GM23338 (cell line): ENCODE measurements around the gene TMEM200A. TPM values are rescaled to one million over a fixed set of nuclear protein-coding genes. Genes with fewer than 3 reads are reported as not detected.

ENCODE experiments used
- ATAC-seq: fragments of 200-7000 bp; cut with Tn5 transposase; 3 replicates; pipeline ENCODE4 v1.9.1; 2020
- DNase-seq: peaks from one replicate; pipeline ENCODE4 v3.0.0-alpha.2; 2015; ENCODE audit warnings: low spot score
- H2AFZ ChIP-seq: fragments of 200-600 bp; sonication (generic); 2 replicates; pipeline ENCODE4 v1.8.0; 2016; ENCODE audit warnings: antibody characterized with exemption, mild to moderate bottlenecking, moderate library complexity
- H3F3A ChIP-seq: fragments of 200-600 bp; sonication (generic); replicated peaks from 2 replicates; pipeline ENCODE4 v1.8.0; 2017; ENCODE audit warnings: antibody characterized with exemption, mixed run types, low read depth
- H3K27ac ChIP-seq: fragments of 200-600 bp; sonication (generic); 2 replicates; pipeline ENCODE4 v1.6.1; 2016; ENCODE audit warnings: low read depth
- H3K27me3 ChIP-seq: fragments of 200-600 bp; sonication (generic); 2 replicates; pipeline ENCODE4 v1.8.0; 2016; ENCODE audit warnings: mild to moderate bottlenecking, mixed run types, moderate library complexity; ENCODE audit not compliant: insufficient read depth
- H3K36me3 ChIP-seq: fragments of 200-600 bp; sonication (generic); 2 replicates; pipeline ENCODE4 v1.8.0; 2016; ENCODE audit warnings: mild to moderate bottlenecking; ENCODE audit not compliant: insufficient read depth
- H3K4me1 ChIP-seq: fragments of 200-600 bp; sonication (generic); 2 replicates; pipeline ENCODE4 v1.8.0; 2016; ENCODE audit warnings: mild to moderate bottlenecking, moderate library complexity; ENCODE audit not compliant: insufficient read depth
- H3K4me2 ChIP-seq: fragments of 200-600 bp; sonication (generic); 2 replicates; pipeline ENCODE4 v1.7.1; 2017; ENCODE audit warnings: mixed run types
- H3K4me3 ChIP-seq: fragments of 200-600 bp; sonication (generic); 2 replicates; pipeline ENCODE4 v1.6.1; 2016; ENCODE audit warnings: mixed run types
- H3K79me2 ChIP-seq: fragments of 200-600 bp; sonication (generic); replicated peaks from 2 replicates; pipeline ENCODE4 v1.8.0; 2017; ENCODE audit warnings: mild to moderate bottlenecking; ENCODE audit not compliant: insufficient read depth
- H3K9me2 ChIP-seq: fragments of 200-600 bp; sonication (generic); 2 replicates; pipeline ENCODE4 v1.8.0; 2017; ENCODE audit not compliant: insufficient read depth
- H4K20me1 ChIP-seq: fragments of 200-600 bp; sonication (generic); replicated peaks from 2 replicates; pipeline ENCODE4 v1.8.0; 2017; ENCODE audit warnings: mild to moderate bottlenecking; ENCODE audit not compliant: insufficient read depth
- H3K27ac Mint-ChIP-seq: 2 replicates; pipeline ENCODE4 v1.8.0; 2020; ENCODE audit warnings: inconsistent platforms, mild to moderate bottlenecking, moderate library complexity, mixed read lengths
- H3K27me3 Mint-ChIP-seq: 3 replicates; pipeline ENCODE4 v1.8.0; 2022; ENCODE audit warnings: low read depth, mild to moderate bottlenecking, moderate library complexity, mixed read lengths, inconsistent platforms; ENCODE audit not compliant: insufficient read depth, poor library complexity
- H3K36me3 Mint-ChIP-seq: 3 replicates; pipeline ENCODE4 v1.8.0; 2021; ENCODE audit warnings: low read depth, mild to moderate bottlenecking, inconsistent platforms, moderate library complexity, mixed read lengths
- H3K4me1 Mint-ChIP-seq: 3 replicates; pipeline ENCODE4 v1.8.0; 2020; ENCODE audit warnings: mild to moderate bottlenecking, inconsistent platforms, mixed read lengths
- H3K4me3 Mint-ChIP-seq: 3 replicates; pipeline ENCODE4 v1.8.0; 2021; ENCODE audit warnings: moderate library complexity, mild to moderate bottlenecking, inconsistent platforms, mixed read lengths
- H3K9me3 Mint-ChIP-seq: 3 replicates; pipeline ENCODE4 v1.8.0; 2020; ENCODE audit warnings: moderate library complexity, mild to moderate bottlenecking, inconsistent platforms, mixed read lengths
- CREB1 ChIP-seq: fragments of 250-450 bp; sonication (Bioruptor Pico); IDR thresholded peaks from 2 replicates; pipeline ENCODE4 v1.5.0; 2020; ENCODE audit warnings: low read depth, mild to moderate bottlenecking, moderate library complexity
- EZH2 ChIP-seq: fragments of 200-600 bp; sonication (generic); IDR thresholded peaks from one replicate; pipeline ENCODE4 v1.8.0; 2017; ENCODE audit warnings: antibody characterized with exemption, mild to moderate bottlenecking, low read depth; ENCODE audit not compliant: unreplicated experiment
- EZH2phosphoT487 ChIP-seq: fragments of 200-600 bp; sonication (generic); IDR thresholded peaks from one replicate; pipeline ENCODE4 v1.8.1; 2018; ENCODE audit warnings: antibody characterized with exemption; ENCODE audit not compliant: unreplicated experiment
- JUNB ChIP-seq: IDR thresholded peaks from one replicate; pipeline ENCODE4 v1.6.1; 2016; ENCODE audit warnings: antibody characterized with exemption; ENCODE audit not compliant: unreplicated experiment
- NANOG ChIP-seq: IDR thresholded peaks from 2 replicates; pipeline ENCODE4 v1.6.1; 2016; ENCODE audit warnings: antibody characterized with exemption, borderline replicate concordance
- POLR2AphosphoS5 ChIP-seq: IDR thresholded peaks from 2 replicates; pipeline ENCODE4 v1.6.1; 2016; ENCODE audit warnings: antibody characterized with exemption, low read depth
- STAT1 ChIP-seq: IDR thresholded peaks from one replicate; pipeline ENCODE4 v1.6.1; 2016; ENCODE audit warnings: antibody characterized with exemption; ENCODE audit not compliant: unreplicated experiment
- ZNF114 ChIP-seq: fragments of 250-450 bp; sonication (Bioruptor Pico); IDR thresholded peaks from 2 replicates; pipeline ENCODE4 v1.5.0; 2020; ENCODE audit warnings: mild to moderate bottlenecking, moderate library complexity
- ZNF331 ChIP-seq: fragments of 250-450 bp; sonication (Bioruptor Pico); IDR thresholded peaks from 2 replicates; pipeline ENCODE4 v1.5.0; 2020; ENCODE audit warnings: low read depth, mild to moderate bottlenecking, moderate library complexity
- polyA plus RNA-seq: library from polyadenylated mRNA; unstranded; fragments of >200 nt; fragmentation: Nextera tagmentation; extraction: Ambion mirVana; gene quantifications from 2 replicates; pipeline ENCODE4 v1.2.1, GENCODE V29; 2016
- total RNA-seq: library from RNA; depleted of rRNA; stranded (reverse); fragments of >200 nt; shearing (Covaris generic); gene quantifications from 2 replicates; pipeline ENCODE4 v1.2.3, GENCODE V29; 2014
- TF ChIP-seq, protein P1 (sequence below): fragments of 250-450 bp; sonication (Bioruptor Pico); IDR thresholded peaks from 2 replicates; pipeline ENCODE4 v1.5.0; 2020; ENCODE audit warnings: mild to moderate bottlenecking, moderate library complexity
- TF ChIP-seq, protein P2 (sequence below): IDR thresholded peaks from 2 replicates; pipeline ENCODE4 v1.6.1; 2016; ENCODE audit warnings: antibody characterized with exemption
- TF ChIP-seq, protein P3 (sequence below), 2 experiments: fragments of 200-600 bp in 1 of 2; sonication (generic) in 1 of 2; conservative IDR thresholded peaks; 2 replicates each; pipeline versions ENCODE4 v1.5.1 to v1.6.1; 2016 to 2017; ENCODE audit warnings: antibody characterized with exemption in 2 of 2, low read depth in 2 of 2, mild to moderate bottlenecking in 2 of 2, moderate library complexity in 1 of 2
- TF ChIP-seq, protein P4 (sequence below): IDR thresholded peaks from one replicate; pipeline ENCODE4 v1.6.1; 2018; ENCODE audit warnings: antibody characterized with exemption; ENCODE audit not compliant: unreplicated experiment

The TMEM200A gene
- total and polyA plus RNA-seq, 2 experiments from 2014 or later = 7.1 to 22.7 TPM

DNA sequence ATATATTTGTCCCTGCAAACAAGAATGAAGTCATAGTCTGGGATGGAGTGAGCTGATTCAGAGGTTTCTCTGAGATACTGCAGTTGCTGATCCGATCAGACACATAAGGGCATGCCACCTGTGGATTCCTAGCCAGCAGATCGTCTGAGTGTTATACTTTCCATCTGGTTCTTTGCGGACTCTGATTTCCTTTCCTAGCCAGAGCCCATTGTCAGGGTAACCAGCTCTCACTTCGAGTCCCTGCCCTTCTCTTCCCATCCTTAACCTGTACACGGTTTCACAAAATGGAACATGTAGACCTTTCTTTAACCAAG is 100.9 kb downstream of the TMEM200A start:
- Mint-ChIP-seq H3K27ac (no peak overlapping the region), H3K4me1 (peaks cover 11% of the 10 kb centered on the region), H3K36me3 (no peaks in the 10 kb centered on the region), H3K9me3 (no peaks in the 10 kb centered on the region), H3K27me3 (peaks cover 2% of the 10 kb centered on the region), H3K4me3 (no peak overlapping the region)
- TF ChIP-seq, protein P1, sequence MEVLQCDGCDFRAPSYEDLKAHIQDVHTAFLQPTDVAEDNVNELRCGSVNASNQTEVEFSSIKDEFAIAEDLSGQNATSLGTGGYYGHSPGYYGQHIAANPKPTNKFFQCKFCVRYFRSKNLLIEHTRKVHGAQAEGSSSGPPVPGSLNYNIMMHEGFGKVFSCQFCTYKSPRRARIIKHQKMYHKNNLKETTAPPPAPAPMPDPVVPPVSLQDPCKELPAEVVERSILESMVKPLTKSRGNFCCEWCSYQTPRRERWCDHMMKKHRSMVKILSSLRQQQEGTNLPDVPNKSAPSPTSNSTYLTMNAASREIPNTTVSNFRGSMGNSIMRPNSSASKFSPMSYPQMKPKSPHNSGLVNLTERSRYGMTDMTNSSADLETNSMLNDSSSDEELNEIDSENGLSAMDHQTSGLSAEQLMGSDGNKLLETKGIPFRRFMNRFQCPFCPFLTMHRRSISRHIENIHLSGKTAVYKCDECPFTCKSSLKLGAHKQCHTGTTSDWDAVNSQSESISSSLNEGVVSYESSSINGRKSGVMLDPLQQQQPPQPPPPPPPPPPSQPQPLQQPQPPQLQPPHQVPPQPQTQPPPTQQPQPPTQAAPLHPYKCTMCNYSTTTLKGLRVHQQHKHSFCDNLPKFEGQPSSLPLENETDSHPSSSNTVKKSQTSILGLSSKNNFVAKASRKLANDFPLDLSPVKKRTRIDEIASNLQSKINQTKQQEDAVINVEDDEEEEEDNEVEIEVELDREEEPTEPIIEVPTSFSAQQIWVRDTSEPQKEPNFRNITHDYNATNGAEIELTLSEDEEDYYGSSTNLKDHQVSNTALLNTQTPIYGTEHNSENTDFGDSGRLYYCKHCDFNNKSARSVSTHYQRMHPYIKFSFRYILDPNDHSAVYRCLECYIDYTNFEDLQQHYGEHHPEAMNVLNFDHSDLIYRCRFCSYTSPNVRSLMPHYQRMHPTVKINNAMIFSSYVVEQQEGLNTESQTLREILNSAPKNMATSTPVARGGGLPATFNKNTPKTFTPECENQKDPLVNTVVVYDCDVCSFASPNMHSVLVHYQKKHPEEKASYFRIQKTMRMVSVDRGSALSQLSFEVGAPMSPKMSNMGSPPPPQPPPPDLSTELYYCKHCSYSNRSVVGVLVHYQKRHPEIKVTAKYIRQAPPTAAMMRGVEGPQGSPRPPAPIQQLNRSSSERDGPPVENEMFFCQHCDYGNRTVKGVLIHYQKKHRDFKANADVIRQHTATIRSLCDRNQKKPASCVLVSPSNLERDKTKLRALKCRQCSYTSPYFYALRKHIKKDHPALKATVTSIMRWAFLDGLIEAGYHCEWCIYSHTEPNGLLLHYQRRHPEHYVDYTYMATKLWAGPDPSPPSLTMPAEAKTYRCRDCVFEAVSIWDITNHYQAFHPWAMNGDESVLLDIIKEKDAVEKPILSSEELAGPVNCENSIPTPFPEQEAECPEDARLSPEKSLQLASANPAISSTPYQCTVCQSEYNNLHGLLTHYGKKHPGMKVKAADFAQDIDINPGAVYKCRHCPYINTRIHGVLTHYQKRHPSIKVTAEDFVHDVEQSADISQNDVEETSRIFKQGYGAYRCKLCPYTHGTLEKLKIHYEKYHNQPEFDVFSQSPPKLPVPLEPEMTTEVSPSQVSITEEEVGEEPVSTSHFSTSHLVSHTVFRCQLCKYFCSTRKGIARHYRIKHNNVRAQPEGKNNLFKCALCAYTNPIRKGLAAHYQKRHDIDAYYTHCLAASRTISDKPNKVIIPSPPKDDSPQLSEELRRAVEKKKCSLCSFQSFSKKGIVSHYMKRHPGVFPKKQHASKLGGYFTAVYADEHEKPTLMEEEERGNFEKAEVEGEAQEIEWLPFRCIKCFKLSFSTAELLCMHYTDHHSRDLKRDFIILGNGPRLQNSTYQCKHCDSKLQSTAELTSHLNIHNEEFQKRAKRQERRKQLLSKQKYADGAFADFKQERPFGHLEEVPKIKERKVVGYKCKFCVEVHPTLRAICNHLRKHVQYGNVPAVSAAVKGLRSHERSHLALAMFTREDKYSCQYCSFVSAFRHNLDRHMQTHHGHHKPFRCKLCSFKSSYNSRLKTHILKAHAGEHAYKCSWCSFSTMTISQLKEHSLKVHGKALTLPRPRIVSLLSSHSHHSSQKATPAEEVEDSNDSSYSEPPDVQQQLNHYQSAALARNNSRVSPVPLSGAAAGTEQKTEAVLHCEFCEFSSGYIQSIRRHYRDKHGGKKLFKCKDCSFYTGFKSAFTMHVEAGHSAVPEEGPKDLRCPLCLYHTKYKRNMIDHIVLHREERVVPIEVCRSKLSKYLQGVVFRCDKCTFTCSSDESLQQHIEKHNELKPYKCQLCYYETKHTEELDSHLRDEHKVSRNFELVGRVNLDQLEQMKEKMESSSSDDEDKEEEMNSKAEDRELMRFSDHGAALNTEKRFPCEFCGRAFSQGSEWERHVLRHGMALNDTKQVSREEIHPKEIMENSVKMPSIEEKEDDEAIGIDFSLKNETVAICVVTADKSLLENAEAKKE (CRISPR knock-in tag) = no peak
- no peak for TF ChIP-seq EZH2
- TF ChIP-seq JUNB = no peak
- no peak for TF ChIP-seq ZNF331
- no peak for TF ChIP-seq NANOG
- TF ChIP-seq, protein P2, sequence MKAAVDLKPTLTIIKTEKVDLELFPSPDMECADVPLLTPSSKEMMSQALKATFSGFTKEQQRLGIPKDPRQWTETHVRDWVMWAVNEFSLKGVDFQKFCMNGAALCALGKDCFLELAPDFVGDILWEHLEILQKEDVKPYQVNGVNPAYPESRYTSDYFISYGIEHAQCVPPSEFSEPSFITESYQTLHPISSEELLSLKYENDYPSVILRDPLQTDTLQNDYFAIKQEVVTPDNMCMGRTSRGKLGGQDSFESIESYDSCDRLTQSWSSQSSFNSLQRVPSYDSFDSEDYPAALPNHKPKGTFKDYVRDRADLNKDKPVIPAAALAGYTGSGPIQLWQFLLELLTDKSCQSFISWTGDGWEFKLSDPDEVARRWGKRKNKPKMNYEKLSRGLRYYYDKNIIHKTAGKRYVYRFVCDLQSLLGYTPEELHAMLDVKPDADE = no peak
- TF ChIP-seq EZH2phosphoT487 = no peak
- no peak for TF ChIP-seq STAT1
- TF ChIP-seq ZNF114 (CRISPR knock-in tag) = no peak
- TF ChIP-seq, protein P3, sequence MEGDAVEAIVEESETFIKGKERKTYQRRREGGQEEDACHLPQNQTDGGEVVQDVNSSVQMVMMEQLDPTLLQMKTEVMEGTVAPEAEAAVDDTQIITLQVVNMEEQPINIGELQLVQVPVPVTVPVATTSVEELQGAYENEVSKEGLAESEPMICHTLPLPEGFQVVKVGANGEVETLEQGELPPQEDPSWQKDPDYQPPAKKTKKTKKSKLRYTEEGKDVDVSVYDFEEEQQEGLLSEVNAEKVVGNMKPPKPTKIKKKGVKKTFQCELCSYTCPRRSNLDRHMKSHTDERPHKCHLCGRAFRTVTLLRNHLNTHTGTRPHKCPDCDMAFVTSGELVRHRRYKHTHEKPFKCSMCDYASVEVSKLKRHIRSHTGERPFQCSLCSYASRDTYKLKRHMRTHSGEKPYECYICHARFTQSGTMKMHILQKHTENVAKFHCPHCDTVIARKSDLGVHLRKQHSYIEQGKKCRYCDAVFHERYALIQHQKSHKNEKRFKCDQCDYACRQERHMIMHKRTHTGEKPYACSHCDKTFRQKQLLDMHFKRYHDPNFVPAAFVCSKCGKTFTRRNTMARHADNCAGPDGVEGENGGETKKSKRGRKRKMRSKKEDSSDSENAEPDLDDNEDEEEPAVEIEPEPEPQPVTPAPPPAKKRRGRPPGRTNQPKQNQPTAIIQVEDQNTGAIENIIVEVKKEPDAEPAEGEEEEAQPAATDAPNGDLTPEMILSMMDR (conservative IDR thresholded peaks at IDR 0.05; ENCODE audit: low read depth in 2 of 2) = no peak
- TF ChIP-seq, protein P4, sequence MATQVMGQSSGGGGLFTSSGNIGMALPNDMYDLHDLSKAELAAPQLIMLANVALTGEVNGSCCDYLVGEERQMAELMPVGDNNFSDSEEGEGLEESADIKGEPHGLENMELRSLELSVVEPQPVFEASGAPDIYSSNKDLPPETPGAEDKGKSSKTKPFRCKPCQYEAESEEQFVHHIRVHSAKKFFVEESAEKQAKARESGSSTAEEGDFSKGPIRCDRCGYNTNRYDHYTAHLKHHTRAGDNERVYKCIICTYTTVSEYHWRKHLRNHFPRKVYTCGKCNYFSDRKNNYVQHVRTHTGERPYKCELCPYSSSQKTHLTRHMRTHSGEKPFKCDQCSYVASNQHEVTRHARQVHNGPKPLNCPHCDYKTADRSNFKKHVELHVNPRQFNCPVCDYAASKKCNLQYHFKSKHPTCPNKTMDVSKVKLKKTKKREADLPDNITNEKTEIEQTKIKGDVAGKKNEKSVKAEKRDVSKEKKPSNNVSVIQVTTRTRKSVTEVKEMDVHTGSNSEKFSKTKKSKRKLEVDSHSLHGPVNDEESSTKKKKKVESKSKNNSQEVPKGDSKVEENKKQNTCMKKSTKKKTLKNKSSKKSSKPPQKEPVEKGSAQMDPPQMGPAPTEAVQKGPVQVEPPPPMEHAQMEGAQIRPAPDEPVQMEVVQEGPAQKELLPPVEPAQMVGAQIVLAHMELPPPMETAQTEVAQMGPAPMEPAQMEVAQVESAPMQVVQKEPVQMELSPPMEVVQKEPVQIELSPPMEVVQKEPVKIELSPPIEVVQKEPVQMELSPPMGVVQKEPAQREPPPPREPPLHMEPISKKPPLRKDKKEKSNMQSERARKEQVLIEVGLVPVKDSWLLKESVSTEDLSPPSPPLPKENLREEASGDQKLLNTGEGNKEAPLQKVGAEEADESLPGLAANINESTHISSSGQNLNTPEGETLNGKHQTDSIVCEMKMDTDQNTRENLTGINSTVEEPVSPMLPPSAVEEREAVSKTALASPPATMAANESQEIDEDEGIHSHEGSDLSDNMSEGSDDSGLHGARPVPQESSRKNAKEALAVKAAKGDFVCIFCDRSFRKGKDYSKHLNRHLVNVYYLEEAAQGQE = no peak
- no peak for TF ChIP-seq POLR2AphosphoS5
- no peak for TF ChIP-seq CREB1 (CRISPR knock-in tag)
- H3K9me2 ChIP-seq = no peaks in the 10 kb centered on the region
- peak; percentile 15 for DNase-seq
- no peaks in the 10 kb centered on the region for H3K27me3 ChIP-seq
- no peaks in the 10 kb centered on the region for H3F3A ChIP-seq
- no peaks in the 10 kb centered on the region for H3K79me2 ChIP-seq
- H2AFZ ChIP-seq = no peak overlapping the region
- H3K27ac ChIP-seq = no peak overlapping the region
- H3K4me3 ChIP-seq = no peak overlapping the region
- no peaks in the 10 kb centered on the region for H4K20me1 ChIP-seq
- H3K36me3 ChIP-seq = no peaks in the 10 kb centered on the region
- ATAC-seq = peak; percentile 34; the same call in 2 of the 3 replicates
- H3K4me2 ChIP-seq = no peak overlapping the region
- H3K4me1 ChIP-seq = peaks cover 4% of the 10 kb centered on the region; the same call in 1 of the 2 replicates
